NCI-H226 (cell line): ENCODE measurements around the gene HNRNPA2B1.

Experiments used
- DNase-seq: peaks from one replicate; pipeline ENCODE4 v3.0.0-alpha.2; 2015

HNRNPA2B1 gene

DNA sequence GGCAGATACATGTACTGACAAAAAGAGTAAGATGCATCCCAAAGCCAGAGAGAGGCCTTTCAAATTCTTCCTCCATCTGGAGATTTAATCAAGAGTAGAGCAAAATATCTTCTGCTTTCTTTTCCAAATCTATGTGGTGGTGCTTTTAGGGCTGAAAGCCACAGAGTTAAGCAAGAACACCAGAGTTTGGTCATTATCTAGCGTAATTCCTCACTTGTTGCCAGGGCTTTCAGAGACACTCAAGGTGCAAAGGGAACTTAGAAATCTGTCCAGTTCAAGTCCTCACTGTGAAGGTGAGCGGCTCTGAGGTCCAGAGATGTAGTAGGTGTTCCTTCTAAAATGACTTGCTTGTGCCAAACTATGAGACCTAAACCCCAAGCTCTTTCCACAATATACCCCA is 59.5 kb downstream of the HNRNPA2B1 start:
- DNase-seq: no peak

GRCh38 chr7:26140380-26140779 is 60.2 kb downstream of the HNRNPA2B1 start:
- DNase-seq: no peak
